SK-N-SH (cell line): Measurements from ENCODE around the gene PCK2.

Experiments
- EP300 ChIP-seq, 2 experiments: IDR thresholded peaks; 2 replicates each; pipeline versions ENCODE4 v1.4.0 to v1.6.1; 2012; ENCODE audit warnings: borderline replicate concordance in 1 of 2, low read depth in 1 of 2, low read length in 1 of 2
- EZH2phosphoT487 ChIP-seq: fragments of 200-600 bp; sonication (generic); IDR thresholded peaks from 2 replicates; pipeline ENCODE4 v1.6.1; 2017; ENCODE audit warnings: low read depth, mixed run types, mild to moderate bottlenecking, antibody characterized with exemption, moderate library complexity, borderline replicate concordance
- GATA2 ChIP-seq: sonication (generic); formaldehyde crosslinking; IDR thresholded peaks from 2 replicates; pipeline ENCODE4 v1.5.0; 2020; ENCODE audit warnings: mild to moderate bottlenecking, missing genetic modification reagents
- MXI1 ChIP-seq: IDR thresholded peaks from 2 replicates; pipeline ENCODE4 v1.6.1; 2012; ENCODE audit warnings: mild to moderate bottlenecking, low read depth, low read length, improper control_type of control experiment
- NFIC ChIP-seq: IDR thresholded peaks from 2 replicates; pipeline ENCODE4 v1.4.0; 2012; ENCODE audit warnings: borderline replicate concordance
- POLR2AphosphoS5 ChIP-seq: IDR thresholded peaks from 2 replicates; pipeline ENCODE4 v1.6.1; 2012; ENCODE audit warnings: low read depth, low read length
- RFX5 ChIP-seq: IDR thresholded peaks from 2 replicates; pipeline ENCODE4 v1.6.1; 2012; ENCODE audit warnings: mild to moderate bottlenecking, improper control_type of control experiment, low read length
- RXRA ChIP-seq: IDR thresholded peaks from 2 replicates; pipeline ENCODE4 v1.4.0; 2012; ENCODE audit warnings: low read depth, mild to moderate bottlenecking, borderline replicate concordance
- SIN3A ChIP-seq: IDR thresholded peaks from 2 replicates; pipeline ENCODE4 v1.6.1; 2012; ENCODE audit warnings: low read depth, mild to moderate bottlenecking, low read length, moderate library complexity, borderline replicate concordance
- SMC3 ChIP-seq: IDR thresholded peaks from 2 replicates; pipeline ENCODE4 v1.6.1; 2012; ENCODE audit warnings: low read depth, low read length, improper control_type of control experiment
- TAF1 ChIP-seq: IDR thresholded peaks from 2 replicates; pipeline ENCODE4 v1.6.1; 2012; ENCODE audit warnings: low read depth, mild to moderate bottlenecking, low read length, moderate library complexity, borderline replicate concordance
- TEAD4 ChIP-seq: IDR thresholded peaks from 2 replicates; pipeline ENCODE4 v1.4.0; 2012; ENCODE audit warnings: mild to moderate bottlenecking, borderline replicate concordance; ENCODE audit not compliant: insufficient read depth
- TF ChIP-seq, protein P1 (sequence below): fragments of 200-600 bp; sonication (generic); IDR thresholded peaks from 2 replicates; pipeline ENCODE4 v1.6.1; 2017; ENCODE audit warnings: antibody characterized with exemption, mild to moderate bottlenecking, moderate library complexity

DNA sequence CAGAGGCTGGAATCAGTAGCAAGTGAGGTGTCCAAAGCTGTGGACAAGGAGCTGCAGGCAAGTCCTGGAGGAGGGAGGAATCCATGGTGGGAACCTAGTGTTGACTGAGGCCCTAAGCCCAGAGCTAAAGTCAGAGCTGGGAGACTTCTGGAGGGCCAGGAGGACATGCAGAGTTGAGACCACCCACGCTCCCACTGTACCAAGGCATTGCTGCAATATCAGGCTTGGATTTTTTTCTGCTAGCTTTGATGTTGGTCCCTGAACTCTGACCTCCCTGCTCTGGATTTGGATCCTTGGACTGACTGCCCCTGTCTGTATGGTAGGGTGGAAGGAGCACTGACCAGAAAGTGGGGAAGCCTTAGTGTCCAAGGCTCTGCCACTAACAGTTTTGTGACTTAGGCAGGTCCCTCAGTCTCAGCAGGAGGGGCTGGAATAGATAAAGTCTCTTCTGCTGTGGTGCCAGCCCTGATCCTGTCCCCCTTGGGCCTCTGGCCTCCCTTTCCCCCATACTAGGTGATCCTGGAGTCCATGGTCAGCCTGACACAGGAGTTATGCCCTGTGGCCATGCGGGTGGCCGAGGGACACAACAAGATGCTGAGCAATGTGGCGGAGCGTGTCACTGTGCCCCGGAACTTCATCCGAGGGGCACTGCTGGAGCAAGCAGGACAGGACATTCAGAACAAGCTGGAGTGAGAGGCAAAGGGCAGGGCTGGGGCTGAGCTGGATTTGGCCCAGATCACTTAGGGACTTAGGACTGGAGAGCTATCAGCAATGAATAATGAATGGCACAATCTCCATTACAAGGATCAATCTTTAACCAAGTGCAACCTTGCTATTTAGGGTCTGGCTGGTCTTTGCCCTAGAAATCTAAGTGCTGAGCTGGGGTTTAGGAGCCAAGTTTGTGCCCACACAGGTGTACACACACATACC lies 32.9 kb upstream of the PCK2 start:
- TF ChIP-seq RXRA (no peak), MXI1 (no peak), NFIC (no peak), EZH2phosphoT487 (no peak), EP300 (IDR thresholded peaks at IDR 0.05; ENCODE audit: borderline replicate concordance in 1 of 2, low read depth in 1 of 2, low read length in 1 of 2) (no peak), RFX5 (no peak), SMC3 (no peak), POLR2AphosphoS5 (no peak), GATA2 (no peak), SIN3A (no peak), TEAD4 (no peak), TAF1 (no peak)
- TF ChIP-seq, protein P1, sequence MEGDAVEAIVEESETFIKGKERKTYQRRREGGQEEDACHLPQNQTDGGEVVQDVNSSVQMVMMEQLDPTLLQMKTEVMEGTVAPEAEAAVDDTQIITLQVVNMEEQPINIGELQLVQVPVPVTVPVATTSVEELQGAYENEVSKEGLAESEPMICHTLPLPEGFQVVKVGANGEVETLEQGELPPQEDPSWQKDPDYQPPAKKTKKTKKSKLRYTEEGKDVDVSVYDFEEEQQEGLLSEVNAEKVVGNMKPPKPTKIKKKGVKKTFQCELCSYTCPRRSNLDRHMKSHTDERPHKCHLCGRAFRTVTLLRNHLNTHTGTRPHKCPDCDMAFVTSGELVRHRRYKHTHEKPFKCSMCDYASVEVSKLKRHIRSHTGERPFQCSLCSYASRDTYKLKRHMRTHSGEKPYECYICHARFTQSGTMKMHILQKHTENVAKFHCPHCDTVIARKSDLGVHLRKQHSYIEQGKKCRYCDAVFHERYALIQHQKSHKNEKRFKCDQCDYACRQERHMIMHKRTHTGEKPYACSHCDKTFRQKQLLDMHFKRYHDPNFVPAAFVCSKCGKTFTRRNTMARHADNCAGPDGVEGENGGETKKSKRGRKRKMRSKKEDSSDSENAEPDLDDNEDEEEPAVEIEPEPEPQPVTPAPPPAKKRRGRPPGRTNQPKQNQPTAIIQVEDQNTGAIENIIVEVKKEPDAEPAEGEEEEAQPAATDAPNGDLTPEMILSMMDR, result no peak
